Gastroesophageal sphincter (tissue), 3 donors: ENCODE measurements around the gene MPHOSPH10.

Source experiments
- POLR2A ChIP-seq, 2 donors: fragments of 450-650 bp; IDR thresholded peaks; one replicate each; pipeline ENCODE4 v1.6.1; 2017; ENCODE audit warnings: antibody characterized with exemption in 2 of 2, mild to moderate bottlenecking in 2 of 2, moderate library complexity in 1 of 2
- POLR2AphosphoS5 ChIP-seq: sonication (generic); formaldehyde crosslinking; IDR thresholded peaks from one replicate; pipeline ENCODE4 v1.6.1; 2017; ENCODE audit warnings: antibody characterized with exemption
- TF ChIP-seq, protein P1 (sequence below), 4 experiments: fragments of 200-600 bp in 2 of 4; fragments of 450-650 bp in 2 of 4; sonication (generic) in 1 of 4; IDR thresholded peaks; one replicate each; pipeline ENCODE4 v1.5.1; 2017 to 2019; ENCODE audit warnings: antibody characterized with exemption in 4 of 4, mild to moderate bottlenecking in 2 of 4, moderate library complexity in 2 of 4

DNA sequence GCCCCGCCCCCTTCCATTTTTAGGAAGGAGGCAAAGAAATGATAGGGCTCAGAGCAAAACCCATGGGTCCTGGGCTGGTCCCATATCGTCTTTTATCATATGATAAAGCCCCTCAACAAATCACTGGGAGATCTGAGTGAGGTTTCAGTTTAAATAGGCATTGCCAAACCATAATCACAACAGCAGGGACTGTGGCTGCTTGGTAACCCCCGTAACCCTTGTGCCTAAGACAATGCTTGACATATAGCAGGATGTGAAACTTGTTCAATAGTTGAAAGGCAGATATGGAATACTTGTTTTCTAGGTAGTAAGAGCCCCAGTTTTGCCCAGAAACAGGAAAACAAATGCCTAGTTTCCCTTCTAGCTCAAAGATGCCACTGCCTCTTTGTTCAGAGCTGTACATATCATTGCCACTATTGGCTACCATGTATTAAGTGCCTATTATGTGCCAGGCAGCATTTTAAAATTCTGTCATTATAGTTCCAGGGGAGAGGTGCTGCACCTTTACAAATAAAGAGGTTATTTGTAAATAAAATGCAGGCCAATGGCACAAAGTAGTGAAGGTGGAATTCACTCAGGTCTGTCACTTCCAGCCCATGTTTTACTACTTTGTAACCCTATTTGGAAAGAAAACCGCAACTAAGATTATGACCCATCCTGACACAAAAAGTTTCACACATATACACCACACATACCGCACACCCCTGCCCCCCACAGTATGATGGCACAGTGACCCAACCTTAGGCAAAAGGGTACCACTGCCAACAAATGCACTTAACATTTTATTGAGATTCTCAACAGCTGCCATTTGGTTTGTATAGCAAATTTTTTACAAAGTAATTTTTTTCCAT is 47.8 kb upstream of the MPHOSPH10 start:
- TF ChIP-seq, protein P1, sequence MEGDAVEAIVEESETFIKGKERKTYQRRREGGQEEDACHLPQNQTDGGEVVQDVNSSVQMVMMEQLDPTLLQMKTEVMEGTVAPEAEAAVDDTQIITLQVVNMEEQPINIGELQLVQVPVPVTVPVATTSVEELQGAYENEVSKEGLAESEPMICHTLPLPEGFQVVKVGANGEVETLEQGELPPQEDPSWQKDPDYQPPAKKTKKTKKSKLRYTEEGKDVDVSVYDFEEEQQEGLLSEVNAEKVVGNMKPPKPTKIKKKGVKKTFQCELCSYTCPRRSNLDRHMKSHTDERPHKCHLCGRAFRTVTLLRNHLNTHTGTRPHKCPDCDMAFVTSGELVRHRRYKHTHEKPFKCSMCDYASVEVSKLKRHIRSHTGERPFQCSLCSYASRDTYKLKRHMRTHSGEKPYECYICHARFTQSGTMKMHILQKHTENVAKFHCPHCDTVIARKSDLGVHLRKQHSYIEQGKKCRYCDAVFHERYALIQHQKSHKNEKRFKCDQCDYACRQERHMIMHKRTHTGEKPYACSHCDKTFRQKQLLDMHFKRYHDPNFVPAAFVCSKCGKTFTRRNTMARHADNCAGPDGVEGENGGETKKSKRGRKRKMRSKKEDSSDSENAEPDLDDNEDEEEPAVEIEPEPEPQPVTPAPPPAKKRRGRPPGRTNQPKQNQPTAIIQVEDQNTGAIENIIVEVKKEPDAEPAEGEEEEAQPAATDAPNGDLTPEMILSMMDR (IDR thresholded peaks at IDR 0.05) = no peak
- TF ChIP-seq POLR2A (IDR thresholded peaks at IDR 0.05) (no peak), POLR2AphosphoS5 (no peak)
